HG03060 (cell line): ENCODE data around the gene MYO1F.
A peak's percentile ranks its signal among the peaks of the same experiment; 100 is the strongest.

ENCODE experiments used
- ATAC-seq: cut with Tn5 transposase; IDR thresholded peaks from one replicate; pipeline ENCODE4 v1.9.1; 2021; ENCODE audit warnings: low read depth, moderate number of reproducible peaks; ENCODE audit not compliant: unreplicated experiment

Gene MYO1F

DNA sequence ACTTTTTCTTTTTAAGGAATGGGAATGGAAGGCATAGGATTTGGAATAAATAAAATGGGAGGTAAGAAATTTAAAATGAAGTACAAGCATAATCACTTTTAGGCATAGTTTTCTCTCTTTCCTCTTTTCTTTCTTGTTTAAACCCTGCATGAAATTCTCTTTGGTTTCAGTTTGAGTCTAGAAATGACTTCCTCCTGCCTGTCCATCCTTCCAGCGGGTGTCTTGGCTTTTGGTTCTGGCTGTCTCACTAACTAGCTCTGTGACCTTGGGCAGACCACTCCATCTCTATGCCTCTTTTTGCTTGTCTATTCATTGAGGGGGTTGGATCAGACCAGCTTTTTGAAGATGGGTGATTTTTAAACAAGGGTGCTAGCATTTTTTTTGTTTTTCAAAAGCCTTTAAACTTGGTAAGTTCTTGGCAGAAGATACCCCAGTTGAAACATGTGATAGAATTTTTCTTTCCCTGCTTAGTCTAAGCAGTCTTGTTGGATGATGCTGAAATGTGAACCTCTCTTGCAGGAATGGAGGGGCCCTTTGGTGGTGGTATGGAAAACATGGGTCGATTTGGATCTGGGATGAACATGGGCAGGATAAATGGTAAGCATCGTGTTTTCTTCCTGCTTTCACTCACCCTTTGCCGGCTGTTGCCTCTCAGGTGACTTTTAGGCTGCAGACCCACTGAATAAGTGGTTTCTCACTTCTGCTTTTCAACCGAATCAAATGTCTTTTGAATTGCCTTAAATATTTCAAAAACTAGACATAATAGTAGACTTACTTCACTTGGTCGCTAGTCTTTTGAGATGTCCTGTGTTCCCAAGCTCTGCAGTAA is 103.4 kb downstream of the MYO1F start:
- ATAC-seq, result peak; percentile 52
